ENCODE data around the gene GREB1. TPM values are rescaled to one million over a fixed set of nuclear protein-coding genes. Genes with fewer than 3 reads are reported as not detected.

Gene GREB1
- polyA plus RNA-seq, 1 experiment = 0.12 TPM

DNA sequence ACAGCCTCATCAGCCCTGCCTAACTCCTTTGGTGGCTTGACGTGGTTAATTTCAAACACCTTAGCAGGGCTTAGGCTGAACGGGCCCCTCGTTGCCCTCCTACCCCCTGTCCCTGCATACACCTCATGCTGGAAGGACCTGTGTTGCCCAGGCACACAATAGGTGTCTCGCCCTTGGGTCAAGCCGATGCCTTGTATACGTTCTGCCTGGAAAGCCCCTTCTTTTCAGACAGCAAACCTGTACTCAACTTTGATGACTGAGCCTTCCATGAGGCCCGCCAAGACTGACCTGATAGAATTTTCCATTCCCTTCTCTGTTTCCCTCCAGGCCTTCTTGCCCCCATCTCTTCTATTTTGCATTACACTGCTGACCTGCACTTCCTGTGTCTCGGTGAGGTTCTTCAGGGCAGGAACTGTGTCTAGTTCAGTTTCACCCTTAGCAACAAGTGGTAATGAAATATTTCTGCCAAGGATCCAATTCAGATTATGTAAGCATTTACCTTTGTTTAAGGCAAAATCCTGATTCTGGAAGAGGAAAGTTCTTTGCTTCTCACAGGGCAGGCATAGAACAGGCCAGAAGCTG lies 7.9 kb downstream of the GREB1 start:
- CTCF ChIA-PET = interaction anchor here (2.8 kb wide), 1 partner anchor 41 kb away, joined by 12 read pairs; no protein-coding TSS in a partner anchor
- TF ChIP-seq, protein P1, sequence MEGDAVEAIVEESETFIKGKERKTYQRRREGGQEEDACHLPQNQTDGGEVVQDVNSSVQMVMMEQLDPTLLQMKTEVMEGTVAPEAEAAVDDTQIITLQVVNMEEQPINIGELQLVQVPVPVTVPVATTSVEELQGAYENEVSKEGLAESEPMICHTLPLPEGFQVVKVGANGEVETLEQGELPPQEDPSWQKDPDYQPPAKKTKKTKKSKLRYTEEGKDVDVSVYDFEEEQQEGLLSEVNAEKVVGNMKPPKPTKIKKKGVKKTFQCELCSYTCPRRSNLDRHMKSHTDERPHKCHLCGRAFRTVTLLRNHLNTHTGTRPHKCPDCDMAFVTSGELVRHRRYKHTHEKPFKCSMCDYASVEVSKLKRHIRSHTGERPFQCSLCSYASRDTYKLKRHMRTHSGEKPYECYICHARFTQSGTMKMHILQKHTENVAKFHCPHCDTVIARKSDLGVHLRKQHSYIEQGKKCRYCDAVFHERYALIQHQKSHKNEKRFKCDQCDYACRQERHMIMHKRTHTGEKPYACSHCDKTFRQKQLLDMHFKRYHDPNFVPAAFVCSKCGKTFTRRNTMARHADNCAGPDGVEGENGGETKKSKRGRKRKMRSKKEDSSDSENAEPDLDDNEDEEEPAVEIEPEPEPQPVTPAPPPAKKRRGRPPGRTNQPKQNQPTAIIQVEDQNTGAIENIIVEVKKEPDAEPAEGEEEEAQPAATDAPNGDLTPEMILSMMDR (IDR thresholded peaks at IDR 0.05; ENCODE audit: low read depth, low read length) = no peak

DNA sequence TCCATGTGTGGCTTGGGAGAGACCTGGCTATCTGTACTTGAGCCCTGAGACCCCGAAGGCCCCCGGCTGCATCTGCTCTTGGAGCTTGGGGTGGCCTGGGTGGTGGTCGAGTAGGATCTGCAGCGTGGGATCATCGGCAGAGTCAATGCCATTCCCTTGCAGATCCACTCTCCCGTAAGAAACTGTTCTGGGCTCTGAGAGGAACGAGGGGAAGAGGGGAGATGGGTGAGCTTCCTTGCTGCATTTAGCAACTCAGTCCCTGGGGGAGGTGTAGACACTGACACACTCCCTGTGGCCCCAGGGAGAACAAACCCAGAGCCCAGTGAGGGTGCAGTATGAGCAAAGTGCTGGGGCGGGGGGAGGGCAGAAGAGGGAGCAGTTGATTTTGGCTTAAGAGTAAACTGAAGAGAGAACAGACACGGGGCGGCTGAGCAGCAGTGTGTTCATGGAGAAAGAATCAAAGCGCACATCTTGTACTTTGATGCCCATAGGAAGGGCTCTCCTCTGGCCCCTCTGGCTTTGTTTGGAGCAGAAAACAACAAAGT lies 8.5 kb downstream of the GREB1 start:
- CTCF ChIA-PET = interaction anchor here (2.8 kb wide), 1 partner anchor 40 kb away, joined by 12 read pairs; no protein-coding TSS in a partner anchor
- POLR2A ChIA-PET = no interaction called here
- no peak for DNase-seq (ENCODE audit: low read depth, low spot score)
- Histone ChIP-seq H3K4me3 (ENCODE audit: low read depth, low read length) (no peak overlapping the region), H3K27ac (ENCODE audit: low read depth, low read length) (no peak overlapping the region), H3K9me3 (ENCODE audit: control insufficient read depth, insufficient read depth, low read length) (no peaks in the 10 kb centered on the region), H3K27me3 (ENCODE audit: control insufficient read depth, insufficient read depth, low read length) (peaks cover 30% of the 10 kb centered on the region)
- TF ChIP-seq, protein P1 (IDR thresholded peaks at IDR 0.05; ENCODE audit: low read depth, low read length) = no peak

More for the DNA sequence above, 7.9 kb downstream of the GREB1 start:
- no peaks in the 10 kb centered on the region for H3K9me3 ChIP-seq (ENCODE audit: control insufficient read depth, insufficient read depth, low read length)
- no peak for DNase-seq (ENCODE audit: low read depth, low spot score)
- no peak overlapping the region for H3K4me3 ChIP-seq (ENCODE audit: low read depth, low read length)
- H3K27me3 ChIP-seq (ENCODE audit: control insufficient read depth, insufficient read depth, low read length) = peaks cover 30% of the 10 kb centered on the region
- H3K27ac ChIP-seq (ENCODE audit: low read depth, low read length) = no peak overlapping the region
- POLR2A ChIA-PET = no interaction called here

GRCh38 chr2:11543337-11544216 lies 9.7 kb downstream of the GREB1 start:
- POLR2A ChIA-PET = no interaction called here
- peaks cover 33% of the 10 kb centered on the region for H3K27me3 ChIP-seq (ENCODE audit: control insufficient read depth, insufficient read depth, low read length)

DNA sequence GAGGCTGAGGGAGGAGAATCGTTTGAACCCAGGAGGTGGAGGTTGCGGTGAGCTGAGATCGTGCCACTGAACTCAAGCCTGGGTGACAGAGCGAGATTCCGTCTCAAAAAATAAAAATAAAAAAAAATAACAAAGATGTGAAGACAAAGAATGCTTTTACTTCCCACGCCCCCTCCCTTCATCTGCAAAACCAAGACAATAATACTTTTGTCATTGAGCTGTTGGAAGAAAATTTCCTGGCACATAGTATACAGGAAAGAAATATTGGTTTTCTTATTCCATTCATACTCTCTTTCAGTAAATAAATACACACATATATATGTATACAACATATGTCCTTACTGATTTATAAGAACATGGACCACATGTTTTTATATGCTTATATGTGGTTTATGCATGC lies 12.2 kb downstream of the GREB1 start:
- no peak for DNase-seq (ENCODE audit: low read depth, low spot score)
- H3K27me3 ChIP-seq (ENCODE audit: control insufficient read depth, insufficient read depth, low read length) = peaks cover 19% of the 10 kb centered on the region
- TF ChIP-seq, protein P1 (IDR thresholded peaks at IDR 0.05; ENCODE audit: low read depth, low read length) = no peak
- ChIA-PET POLR2A (no interaction called here), CTCF (no interaction called here)
- H3K27ac ChIP-seq (ENCODE audit: low read depth, low read length) = no peak overlapping the region
- H3K4me3 ChIP-seq (ENCODE audit: low read depth, low read length) = no peak overlapping the region
- no peaks in the 10 kb centered on the region for H3K9me3 ChIP-seq (ENCODE audit: control insufficient read depth, insufficient read depth, low read length)

More at GRCh38 chr2:11543337-11544216, 9.7 kb downstream of the GREB1 start:
- H3K27ac ChIP-seq (ENCODE audit: low read depth, low read length) = no peak overlapping the region
- H3K4me3 ChIP-seq (ENCODE audit: low read depth, low read length) = no peak overlapping the region
- CTCF ChIA-PET = interaction anchor here (2.8 kb wide), 1 partner anchor 39 kb away, joined by 12 read pairs; no protein-coding TSS in a partner anchor
- H3K9me3 ChIP-seq (ENCODE audit: control insufficient read depth, insufficient read depth, low read length) = no peaks in the 10 kb centered on the region
- TF ChIP-seq, protein P1 (IDR thresholded peaks at IDR 0.05; ENCODE audit: low read depth, low read length) = no peak
- DNase-seq (ENCODE audit: low read depth, low spot score) = no peak
